T follicular helper cell (primary cell): ENCODE measurements around the gene NUDCD3.

Source experiments
- DNase-seq: peaks from one replicate; pipeline ENCODE4 v3.0.0-alpha.2; 2020; ENCODE audit warnings: low read depth

The NUDCD3 gene

DNA sequence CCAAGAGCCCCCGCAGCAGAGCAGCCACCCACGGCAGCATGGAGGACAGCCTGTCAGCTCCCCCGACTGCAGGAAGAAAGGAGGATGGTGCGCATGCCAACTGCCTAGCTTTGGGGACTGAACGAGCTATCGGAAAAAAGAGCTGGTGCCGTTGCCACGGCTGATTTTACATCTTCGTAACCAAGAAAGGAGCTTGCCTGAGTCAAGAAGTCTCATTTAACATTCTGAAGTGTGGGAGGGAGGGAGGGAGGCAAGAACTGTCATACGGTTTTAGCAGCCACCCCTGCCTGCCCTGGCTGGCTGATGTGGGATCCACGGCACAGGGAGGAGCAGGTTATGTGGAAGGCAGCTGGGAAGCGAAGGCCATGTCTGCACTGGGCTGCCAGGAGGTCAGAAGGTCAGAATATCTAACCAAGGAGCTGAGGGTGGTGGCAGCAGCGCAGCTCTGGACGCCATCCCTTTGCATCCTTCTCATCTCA lies 90.4 kb downstream of the NUDCD3 start:
- DNase-seq = no peak

DNA sequence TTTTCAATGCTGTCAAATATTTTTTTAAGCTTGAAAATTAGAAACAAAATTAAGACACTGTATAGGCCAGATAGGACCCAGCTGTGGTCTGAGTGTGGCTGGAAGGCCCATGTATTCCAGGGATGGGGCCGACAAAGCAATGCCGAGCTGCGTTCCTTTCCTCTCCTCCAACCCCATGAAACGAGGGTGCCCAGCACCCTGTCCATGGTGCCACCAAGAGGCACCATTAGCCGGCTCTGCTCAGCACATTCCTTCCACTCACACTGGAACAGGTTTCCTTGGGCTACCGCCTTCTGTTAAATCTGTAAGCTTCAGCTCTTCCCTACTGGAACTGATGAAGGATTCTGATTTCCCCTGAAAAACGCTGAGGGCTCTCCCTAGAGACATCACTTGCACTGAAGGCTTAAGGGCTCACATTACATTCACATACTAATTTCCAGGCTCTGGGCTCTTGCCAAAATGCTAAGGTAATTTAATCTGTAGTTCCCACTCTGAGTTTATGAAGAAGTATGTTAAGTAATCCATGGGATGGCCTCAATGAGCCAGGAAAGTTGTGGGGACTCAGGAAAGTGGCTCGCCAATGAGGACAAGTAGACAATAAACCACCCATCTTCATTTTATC lies 91.4 kb downstream of the NUDCD3 start:
- DNase-seq = no peak

DNA sequence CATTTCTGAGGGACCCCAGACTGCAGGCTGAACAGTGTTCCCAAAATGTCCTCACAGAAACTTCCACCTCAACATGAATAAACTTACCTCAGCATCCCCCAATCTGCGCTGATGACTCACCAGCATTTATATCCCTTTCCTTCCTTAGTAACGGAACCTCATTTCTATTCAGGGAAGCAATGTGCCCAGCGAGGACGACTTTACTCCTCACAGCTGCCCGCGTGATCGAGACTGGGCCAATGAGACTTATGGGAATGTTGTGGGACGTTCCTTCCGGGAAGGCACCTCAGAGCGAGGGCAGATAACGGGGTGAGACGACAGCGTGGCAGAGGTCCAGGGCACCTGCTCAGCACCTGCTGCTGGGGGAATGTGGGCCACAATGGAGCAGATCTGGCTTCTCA lies 91.9 kb downstream of the NUDCD3 start:
- no peak for DNase-seq

DNA sequence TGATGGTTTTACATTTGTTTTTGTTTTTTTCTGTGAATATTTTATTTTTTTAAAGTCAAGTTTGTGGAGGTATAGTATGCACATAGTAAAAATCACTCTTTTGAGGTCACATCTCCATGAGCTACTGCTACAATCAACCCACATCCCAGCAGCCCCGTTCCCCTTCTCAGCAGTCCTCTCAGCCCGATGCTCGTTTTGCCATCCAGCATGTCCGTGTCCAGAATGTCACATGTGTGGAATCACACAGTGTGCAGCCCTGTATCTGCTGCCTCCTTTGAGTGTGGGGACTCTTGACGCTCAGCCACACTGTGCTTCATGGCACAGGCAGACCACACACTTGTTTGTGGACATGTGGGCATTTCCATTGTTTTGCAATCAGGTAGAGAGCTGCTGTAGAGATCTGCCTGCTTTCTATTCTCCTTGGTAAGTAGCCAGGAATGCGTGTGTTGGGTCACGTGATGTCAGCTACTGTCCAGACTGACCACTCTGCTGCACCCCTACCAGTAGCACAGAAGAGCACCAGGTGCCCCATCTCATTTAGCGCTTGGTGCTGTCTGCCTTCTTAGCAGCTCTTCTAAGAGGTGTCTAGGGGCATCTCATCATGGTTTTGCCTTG lies 93.4 kb downstream of the NUDCD3 start:
- no peak for DNase-seq

- DNase-seq = no peak
These were observed 94.0 kb downstream of the NUDCD3 start for GRCh38 chr7:44396496-44396895.

- no peak for DNase-seq
These were observed 95.4 kb downstream of the NUDCD3 start for GRCh38 chr7:44395067-44395466.

GRCh38 chr7:44394636-44395035 lies 95.8 kb downstream of the NUDCD3 start:
- no peak for DNase-seq

DNA sequence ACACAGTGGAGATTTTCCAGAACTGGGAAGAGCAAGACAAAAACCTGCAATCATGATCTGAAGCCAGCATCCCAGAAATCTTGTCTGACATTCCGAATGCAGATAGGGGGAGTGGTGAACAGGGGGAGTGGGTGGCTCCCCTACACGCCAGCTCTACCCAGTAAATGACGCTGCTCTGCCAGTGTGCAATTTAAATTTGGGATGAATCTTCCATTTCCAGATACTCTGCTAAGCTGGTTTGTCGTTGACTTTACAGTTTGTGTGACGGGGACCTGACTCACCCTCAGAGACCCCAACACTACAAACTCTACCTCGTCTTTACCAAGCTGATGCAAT lies 96.4 kb downstream of the NUDCD3 start:
- DNase-seq = no peak

DNA sequence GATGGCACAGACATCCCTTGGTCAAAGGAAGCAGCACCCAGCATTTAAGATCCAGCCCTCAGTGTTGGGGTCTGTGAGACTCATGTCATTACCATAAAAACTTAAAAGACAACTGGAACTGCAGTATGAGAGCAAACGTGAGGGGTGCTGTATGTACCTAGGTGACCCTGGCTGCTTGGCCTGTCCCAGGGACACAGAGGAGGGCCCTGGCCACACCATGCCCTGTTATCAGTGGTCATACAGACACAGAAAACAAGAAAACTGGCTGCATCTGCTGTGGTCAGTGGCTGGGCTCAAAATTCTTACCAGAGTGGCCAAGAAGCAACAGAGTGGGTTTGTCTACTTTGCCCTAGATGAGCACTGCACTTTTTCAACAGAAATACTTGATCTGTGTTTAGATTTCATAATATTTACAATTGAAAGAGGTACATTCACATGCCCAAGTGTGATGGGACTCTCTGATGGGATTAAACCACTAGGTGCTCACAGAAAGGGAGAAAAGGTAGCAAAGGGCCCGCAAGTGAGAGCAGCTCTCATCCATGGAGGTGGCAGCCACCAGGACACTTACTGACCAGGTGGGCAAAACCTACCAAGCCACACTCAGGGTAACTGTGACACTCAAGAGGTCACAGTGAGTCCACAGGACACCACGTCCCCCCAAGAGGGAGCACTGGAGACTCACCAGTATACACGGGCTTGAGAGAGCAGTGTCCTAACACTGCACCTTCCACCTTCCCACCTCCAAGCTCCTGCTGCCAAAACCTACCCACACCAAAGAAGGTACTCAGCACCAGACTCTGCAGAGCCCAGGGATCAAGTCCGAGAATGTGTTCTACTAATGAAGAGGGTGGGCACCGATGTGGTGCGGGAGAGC lies 97.0 kb downstream of the NUDCD3 start:
- no peak for DNase-seq

- no peak for DNase-seq
These were observed 97.8 kb downstream of the NUDCD3 start for GRCh38 chr7:44392618-44393010.

GRCh38 chr7:44391746-44392617 lies 98.5 kb downstream of the NUDCD3 start:
- no peak for DNase-seq

GRCh38 chr7:44391171-44391570 lies 99.3 kb downstream of the NUDCD3 start:
- no peak for DNase-seq

DNA sequence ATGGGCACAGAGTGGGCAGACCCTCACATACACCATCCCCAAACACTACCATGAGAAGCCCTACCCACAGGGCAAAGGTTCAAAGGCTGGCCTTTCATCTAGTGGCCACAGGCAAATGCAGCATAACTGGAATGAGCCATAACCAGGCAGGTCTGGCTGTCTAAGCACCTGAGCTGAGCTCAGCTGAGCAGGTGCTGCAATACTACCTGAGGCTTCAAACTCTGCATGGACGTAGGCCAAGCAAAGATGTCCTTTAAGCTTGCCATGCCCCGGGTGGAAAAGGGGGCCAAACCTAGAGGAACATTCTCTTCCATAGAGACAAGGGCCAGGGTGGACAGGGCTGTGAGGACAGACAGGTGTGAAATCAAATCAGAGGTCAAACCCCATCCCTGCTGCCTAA lies 99.8 kb downstream of the NUDCD3 start:
- DNase-seq = no peak

GRCh38 chr7:44388089-44388970 lies 102.1 kb downstream of the NUDCD3 start:
- no peak for DNase-seq

DNA sequence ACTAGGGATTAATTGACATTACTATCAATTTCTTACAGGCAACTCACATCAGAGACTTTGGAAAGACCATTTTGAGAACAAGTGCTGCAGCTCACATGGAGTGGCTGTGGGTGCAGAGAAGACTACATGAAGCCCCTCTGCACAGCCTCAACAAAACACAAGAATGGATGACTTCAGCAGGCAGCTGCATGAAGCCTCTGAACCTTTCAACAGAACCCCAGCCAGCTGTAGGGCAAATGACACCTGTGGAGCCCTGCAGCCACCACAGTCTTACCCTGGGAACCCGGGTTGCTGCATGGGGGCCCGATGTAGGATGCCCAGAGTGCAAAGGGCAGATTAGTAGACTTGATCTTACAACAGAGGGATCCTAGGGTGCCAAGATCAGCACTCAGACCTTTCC lies 103.1 kb downstream of the NUDCD3 start:
- no peak for DNase-seq

- DNase-seq = no peak
These were observed 104.1 kb downstream of the NUDCD3 start for GRCh38 chr7:44386139-44386913.

GRCh38 chr7:44385434-44386138 lies 104.9 kb downstream of the NUDCD3 start:
- no peak for DNase-seq

- no peak for DNase-seq
These were observed 105.6 kb downstream of the NUDCD3 start for GRCh38 chr7:44384586-44385433.

- no peak for DNase-seq
These were observed 106.9 kb downstream of the NUDCD3 start for GRCh38 chr7:44383566-44383965.
